GM20000 (cell line): ENCODE measurements around the gene DEGS1.

ENCODE experiments used
- DNase-seq: peaks from one replicate; pipeline ENCODE4 v3.0.0; 2012; ENCODE audit warnings: low spot score
- CTCF ChIP-seq: IDR thresholded peaks from 2 replicates; pipeline ENCODE4 v1.5.1; 2012; ENCODE audit warnings: mild to moderate bottlenecking, control low read depth; ENCODE audit errors: extremely low read depth, missing control alignments

The DEGS1 gene

GRCh38 chr1:224180783-224181452, 2.1 kb upstream of the DEGS1 start:
- no peak for TF ChIP-seq CTCF
- no peak for DNase-seq

GRCh38 chr1:224181453-224181810, 1.6 kb upstream of the DEGS1 start:
- no peak for DNase-seq
- no peak for TF ChIP-seq CTCF

GRCh38 chr1:224182057-224182865, 779 bp upstream of the DEGS1 start:
- peak; percentile 85 for DNase-seq
- no peak for TF ChIP-seq CTCF

DNA sequence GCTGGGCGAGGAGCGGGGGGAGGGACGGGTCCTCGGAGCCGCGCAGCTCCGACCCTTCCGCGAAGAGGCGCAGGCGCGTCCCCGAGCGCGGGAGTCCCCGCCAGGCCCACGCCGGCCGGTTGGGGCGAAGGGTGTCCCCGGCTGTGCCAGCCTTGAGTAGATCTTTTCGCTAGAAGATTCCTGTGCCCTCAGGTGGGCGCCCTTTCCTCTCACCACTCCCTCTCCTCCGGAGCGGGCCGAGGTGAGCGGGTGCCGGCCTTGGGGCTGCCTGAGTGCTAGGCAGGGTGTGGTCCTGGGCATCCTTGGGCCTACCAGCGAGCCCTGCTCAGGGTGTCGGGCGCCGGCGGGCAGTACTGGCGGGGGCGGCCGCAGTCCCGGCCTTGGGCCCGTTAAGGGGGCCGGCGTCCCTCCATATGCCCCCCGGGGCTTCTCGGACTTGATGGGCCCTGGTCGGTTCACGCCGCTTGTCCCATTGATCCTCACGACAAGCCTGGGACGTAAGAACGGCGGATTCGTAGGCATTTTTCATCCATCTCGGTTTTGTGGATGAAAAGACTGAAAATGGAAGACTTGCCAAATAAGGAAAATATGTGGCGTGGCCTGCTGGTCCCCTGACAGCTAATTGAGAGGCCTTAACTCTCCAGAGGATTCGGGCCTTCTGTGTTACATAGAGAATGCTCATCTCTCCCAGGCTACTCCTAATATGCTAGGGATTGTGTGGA, 712 bp downstream of the DEGS1 start:
- peak; percentile 79 for DNase-seq
- no peak for TF ChIP-seq CTCF

- DNase-seq = no peak
- no peak for TF ChIP-seq CTCF
Observed at GRCh38 chr1:224185208-224185607, 2.2 kb downstream of the DEGS1 start.

DNA sequence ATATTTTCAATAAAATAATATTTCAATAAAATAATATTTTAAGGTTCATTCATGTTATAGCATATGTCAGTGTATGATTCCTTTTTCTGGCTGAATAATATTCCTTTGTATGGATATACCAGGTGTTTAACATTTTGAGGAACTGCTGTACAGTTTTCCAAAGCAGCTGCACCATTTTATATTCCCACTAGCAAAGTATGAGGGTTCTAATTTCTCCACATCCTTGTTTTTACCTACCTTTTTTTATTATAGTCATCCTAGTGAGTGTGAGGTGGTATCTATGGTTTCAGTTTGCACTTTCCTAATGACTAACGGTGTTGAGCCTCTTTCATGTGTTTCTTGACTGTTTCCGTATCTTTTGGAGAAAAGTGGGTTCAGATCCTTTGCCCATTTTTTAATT, 5.2 kb downstream of the DEGS1 start:
- no peak for TF ChIP-seq CTCF
- DNase-seq = no peak

DNA sequence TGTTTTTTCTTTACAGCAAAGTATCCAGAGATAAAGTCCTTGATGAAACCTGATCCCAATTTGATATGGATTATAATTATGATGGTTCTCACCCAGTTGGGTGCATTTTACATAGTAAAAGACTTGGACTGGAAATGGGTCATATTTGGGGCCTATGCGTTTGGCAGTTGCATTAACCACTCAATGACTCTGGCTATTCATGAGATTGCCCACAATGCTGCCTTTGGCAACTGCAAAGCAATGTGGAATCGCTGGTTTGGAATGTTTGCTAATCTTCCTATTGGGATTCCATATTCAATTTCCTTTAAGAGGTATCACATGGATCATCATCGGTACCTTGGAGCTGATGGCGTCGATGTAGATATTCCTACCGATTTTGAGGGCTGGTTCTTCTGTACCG, 6.5 kb downstream of the DEGS1 start:
- DNase-seq = no peak
- no peak for TF ChIP-seq CTCF
